H9 (cell line): Measurements from ENCODE around the gene FRMD4B. TPM values are rescaled to one million over a fixed set of nuclear protein-coding genes. Genes with fewer than 3 reads are reported as not detected.

Source experiments
- DNase-seq: peaks from one replicate; pipeline ENCODE4 v3.0.0-alpha.2; 2017
- H2AFZ ChIP-seq: one replicate; pipeline ENCODE4 v1.6.1; 2013; ENCODE audit warnings: mild to moderate bottlenecking, low read length, control low read depth, moderate library complexity
- H2AK5ac ChIP-seq: 2 replicates; pipeline ENCODE4 v1.6.1; 2013; ENCODE audit warnings: low read length, control low read depth, mixed read lengths; ENCODE audit not compliant: insufficient read length
- H2BK120ac ChIP-seq: one replicate; pipeline ENCODE4 v1.6.1; 2013; ENCODE audit warnings: low read depth, mild to moderate bottlenecking, low read length, control low read depth, inconsistent platforms; ENCODE audit not compliant: poor library complexity, severe bottlenecking
- H2BK12ac ChIP-seq: 2 replicates; pipeline ENCODE4 v1.6.1; 2013; ENCODE audit warnings: low read length, control low read depth, mixed read lengths, low read depth; ENCODE audit not compliant: insufficient read length
- H2BK15ac ChIP-seq: 2 replicates; pipeline ENCODE4 v1.6.1; 2013; ENCODE audit warnings: low read depth, low read length, control low read depth
- H2BK20ac ChIP-seq: one replicate; pipeline ENCODE4 v1.6.1; 2013; ENCODE audit warnings: low read depth, mild to moderate bottlenecking, low read length, control low read depth, inconsistent platforms; ENCODE audit not compliant: poor library complexity, severe bottlenecking
- H2BK5ac ChIP-seq: 2 replicates; pipeline ENCODE4 v1.6.1; 2013; ENCODE audit warnings: low read length, control low read depth, mixed read lengths; ENCODE audit not compliant: insufficient read length
- H3K14ac ChIP-seq: 2 replicates; pipeline ENCODE4 v1.6.1; 2013; ENCODE audit warnings: low read length, control low read depth; ENCODE audit not compliant: insufficient read depth
- H3K18ac ChIP-seq: 2 replicates; pipeline ENCODE4 v1.6.1; 2013; ENCODE audit warnings: low read depth, mild to moderate bottlenecking, mixed read lengths, low read length, control low read depth; ENCODE audit not compliant: insufficient read length
- H3K23ac ChIP-seq: 2 replicates; pipeline ENCODE4 v1.6.1; 2013; ENCODE audit warnings: low read length, control low read depth, mixed read lengths, low read depth; ENCODE audit not compliant: insufficient read length
- H3K23me2 ChIP-seq: 2 replicates; pipeline ENCODE4 v1.6.1; 2013; ENCODE audit warnings: low read depth, mild to moderate bottlenecking, mixed read lengths, low read length, control low read depth; ENCODE audit not compliant: insufficient read length, poor library complexity, severe bottlenecking
- H3K27ac ChIP-seq: 2 replicates; pipeline ENCODE4 v1.5.1; 2013; ENCODE audit warnings: low read length, control low read depth, mixed read lengths, low read depth; ENCODE audit not compliant: insufficient read length
- H3K27me3 ChIP-seq: 2 replicates; pipeline ENCODE4 v1.6.1; 2013; ENCODE audit warnings: low read length, control low read depth, inconsistent platforms; ENCODE audit not compliant: insufficient read depth
- H3K4ac ChIP-seq: 2 replicates; pipeline ENCODE4 v1.6.1; 2013; ENCODE audit warnings: low read depth, mild to moderate bottlenecking, control low read depth, inconsistent platforms, low read length, moderate library complexity
- H3K4me1 ChIP-seq: 2 replicates; pipeline ENCODE4 v1.6.1; 2013; ENCODE audit warnings: low read length, control low read depth, inconsistent platforms; ENCODE audit not compliant: insufficient read depth
- H3K4me2 ChIP-seq: 2 replicates; pipeline ENCODE4 v1.6.1; 2013; ENCODE audit warnings: low read length, control low read depth, mixed read lengths; ENCODE audit not compliant: insufficient read length, insufficient read depth
- H3K56ac ChIP-seq: 2 replicates; pipeline ENCODE4 v1.6.1; 2013; ENCODE audit warnings: low read depth, mild to moderate bottlenecking, mixed read lengths, low read length, control low read depth; ENCODE audit not compliant: insufficient read length
- H3K79me1 ChIP-seq: 2 replicates; pipeline ENCODE4 v1.6.1; 2013; ENCODE audit warnings: low read depth, mild to moderate bottlenecking, moderate library complexity, low read length, control low read depth, inconsistent platforms; ENCODE audit not compliant: insufficient read depth, poor library complexity, severe bottlenecking
- H3K79me2 ChIP-seq: 2 replicates; pipeline ENCODE4 v1.6.1; 2013; ENCODE audit warnings: low read length, control low read depth, inconsistent platforms; ENCODE audit not compliant: insufficient read depth
- H3K9ac ChIP-seq: 2 replicates; pipeline ENCODE4 v1.6.1; 2013; ENCODE audit warnings: low read length, control low read depth, mixed read lengths; ENCODE audit not compliant: insufficient read length; ENCODE audit errors: extremely low read depth
- H3K9me3 ChIP-seq: one replicate; pipeline ENCODE4 v1.6.1; 2013; ENCODE audit warnings: low read depth, low read length, inconsistent platforms; ENCODE audit not compliant: control insufficient read depth
- H3T11ph ChIP-seq: one replicate; pipeline ENCODE4 v1.6.1; 2013; ENCODE audit warnings: mild to moderate bottlenecking, low read length, control low read depth, inconsistent platforms
- H4K20me1 ChIP-seq: one replicate; pipeline ENCODE4 v1.6.1; 2013; ENCODE audit not compliant: control insufficient read depth, insufficient read length, insufficient read depth
- H4K5ac ChIP-seq: 2 replicates; pipeline ENCODE4 v1.6.1; 2013; ENCODE audit warnings: low read depth, mild to moderate bottlenecking, mixed read lengths, low read length, control low read depth; ENCODE audit not compliant: insufficient read length
- H4K8ac ChIP-seq: replicated peaks from 2 replicates; pipeline ENCODE4 v1.6.1; 2013; ENCODE audit warnings: low read length, control low read depth, mixed read lengths, low read depth; ENCODE audit not compliant: insufficient read length
- H4K91ac ChIP-seq: 2 replicates; pipeline ENCODE4 v1.6.1; 2013; ENCODE audit warnings: low read depth, mild to moderate bottlenecking, moderate library complexity, mixed read lengths, low read length, control low read depth; ENCODE audit not compliant: insufficient read length
- H3K27ac Mint-ChIP-seq, 3 experiments: 2 replicates in 2 of 3; 3 replicates in 1 of 3; pipeline ENCODE4 v1.8.0; 2020 to 2021; ENCODE audit warnings: mixed read lengths in 3 of 3, mild to moderate bottlenecking in 1 of 3, moderate library complexity in 1 of 3
- H3K27me3 Mint-ChIP-seq: 2 replicates; pipeline ENCODE4 v1.8.0; 2021; ENCODE audit warnings: low read depth, mild to moderate bottlenecking, moderate library complexity, mixed read lengths
- H3K36me3 Mint-ChIP-seq, 3 experiments: 2 replicates in 2 of 3; 3 replicates in 1 of 3; pipeline ENCODE4 v1.8.0; 2020 to 2021; ENCODE audit warnings: low read depth in 3 of 3, mixed read lengths in 3 of 3; ENCODE audit not compliant: insufficient read depth in 1 of 3
- H3K4me1 Mint-ChIP-seq, 2 experiments: 2 replicates each; pipeline ENCODE4 v1.8.0; 2020; ENCODE audit warnings: mixed read lengths in 2 of 2
- H3K4me3 Mint-ChIP-seq, 2 experiments: 2 replicates in 1 of 2; 3 replicates in 1 of 2; pipeline ENCODE4 v1.8.0; 2020 to 2021; ENCODE audit warnings: mild to moderate bottlenecking in 2 of 2, mixed read lengths in 2 of 2, moderate library complexity in 1 of 2
- H3K9me3 Mint-ChIP-seq, 2 experiments: 2 replicates in 1 of 2; 3 replicates in 1 of 2; pipeline ENCODE4 v1.8.0; 2020; ENCODE audit warnings: mild to moderate bottlenecking in 2 of 2, mixed read lengths in 2 of 2, moderate library complexity in 1 of 2
- WGBS: extraction: QIAGEN DNeasy Blood & Tissue Kit; methylation state at CpG from one replicate; pipeline ENCODE4 v1.1.7; 2013; ENCODE audit warnings: missing lambda C conversion rate, low lambda C conversion rate, mixed read lengths; ENCODE audit not compliant: insufficient read length; ENCODE audit errors: extremely low coverage; 5-methylcytosine and 5-hydroxymethylcytosine counted together
- total RNA-seq: library from RNA; stranded (reverse); gene quantifications from 2 replicates; pipeline ENCODE4 v1.2.1, GENCODE V29; 2021
- TF ChIP-seq, protein P1 (sequence below): fragments of 200-600 bp; sonication (generic); conservative IDR thresholded peaks from 3 replicates; pipeline ENCODE4 v1.8.0; 2021; ENCODE audit warnings: antibody characterized with exemption, mild to moderate bottlenecking

The FRMD4B gene
- total RNA-seq, 1 experiment from 2014 or later = 3.4 TPM

DNA sequence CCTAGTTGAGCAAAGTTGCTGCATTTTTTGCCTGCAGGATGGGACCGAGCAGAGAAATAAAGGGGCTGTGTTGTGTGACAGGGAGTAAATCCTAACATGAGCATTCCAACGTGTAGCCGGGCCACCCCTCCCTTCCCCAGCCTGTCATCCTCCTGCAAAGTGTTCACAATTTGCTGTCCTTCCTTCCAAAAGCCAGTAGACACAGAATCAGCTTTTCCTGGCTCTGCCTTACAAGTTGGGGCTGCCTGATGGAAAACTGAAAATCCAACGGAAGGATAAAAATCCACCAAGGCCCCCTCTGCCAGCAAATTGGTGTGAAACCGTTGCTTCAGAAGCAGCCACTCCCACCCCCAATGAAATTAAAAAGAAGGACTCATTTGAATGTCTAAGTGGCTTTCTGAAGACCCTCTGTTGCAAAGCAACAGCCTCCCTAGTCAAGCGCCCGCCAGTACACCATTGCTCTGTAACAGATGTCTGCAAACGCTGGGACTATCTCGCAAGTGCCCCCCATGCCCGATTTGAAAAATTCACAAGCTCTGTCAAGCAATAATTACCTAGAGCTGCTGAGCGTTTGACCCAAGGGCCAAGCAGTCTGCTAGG, 665 bp downstream of the FRMD4B start:
- Histone ChIP-seq H4K20me1 (no peaks in the 10 kb centered on the region), H3K56ac (no peak overlapping the region), H2BK5ac (no peak overlapping the region), H3K9ac (no peak overlapping the region), H4K5ac (no peak overlapping the region), H4K91ac (no peak overlapping the region), H2BK15ac (no peak overlapping the region), H2AK5ac (no peak overlapping the region), H3K14ac (no peak overlapping the region), H3K4ac (no peak overlapping the region), H3K4me2 (peak overlapping the region; percentile 81), H3K79me2 (no peaks in the 10 kb centered on the region), H3K18ac (no peak overlapping the region), H3T11ph (no peak overlapping the region), H2BK120ac (no peak overlapping the region), H4K8ac (no peak overlapping the region), H3K4me1 (no peaks in the 10 kb centered on the region), H3K27ac (no peak overlapping the region), H3K79me1 (no peaks in the 10 kb centered on the region), H2BK20ac (no peak overlapping the region), H3K27me3 (peaks cover 5% of the 10 kb centered on the region; the same call in 1 of the 2 replicates), H3K9me3 (no peaks in the 10 kb centered on the region), H3K23ac (no peak overlapping the region), H3K23me2 (peaks cover 14% of the 10 kb centered on the region), H2AFZ (no peak overlapping the region), H2BK12ac (no peak overlapping the region)
- H3K27me3 Mint-ChIP-seq = peaks cover 47% of the 10 kb centered on the region
- WGBS = no CpG with 5 or more reads among the region's 11 CpGs
- no peaks in the 10 kb centered on the region for H3K36me3 Mint-ChIP-seq
- H3K4me3 Mint-ChIP-seq = peak overlapping the region; percentile 58 to 83
- peak overlapping the region in 1 of 3 experiments; percentile 52; a peak in 1 of 7 replicates for H3K27ac Mint-ChIP-seq
- H3K4me1 Mint-ChIP-seq = peaks cover 14 to 22% of the 10 kb centered on the region in 2 experiments
- DNase-seq = no peak
- TF ChIP-seq, protein P1, sequence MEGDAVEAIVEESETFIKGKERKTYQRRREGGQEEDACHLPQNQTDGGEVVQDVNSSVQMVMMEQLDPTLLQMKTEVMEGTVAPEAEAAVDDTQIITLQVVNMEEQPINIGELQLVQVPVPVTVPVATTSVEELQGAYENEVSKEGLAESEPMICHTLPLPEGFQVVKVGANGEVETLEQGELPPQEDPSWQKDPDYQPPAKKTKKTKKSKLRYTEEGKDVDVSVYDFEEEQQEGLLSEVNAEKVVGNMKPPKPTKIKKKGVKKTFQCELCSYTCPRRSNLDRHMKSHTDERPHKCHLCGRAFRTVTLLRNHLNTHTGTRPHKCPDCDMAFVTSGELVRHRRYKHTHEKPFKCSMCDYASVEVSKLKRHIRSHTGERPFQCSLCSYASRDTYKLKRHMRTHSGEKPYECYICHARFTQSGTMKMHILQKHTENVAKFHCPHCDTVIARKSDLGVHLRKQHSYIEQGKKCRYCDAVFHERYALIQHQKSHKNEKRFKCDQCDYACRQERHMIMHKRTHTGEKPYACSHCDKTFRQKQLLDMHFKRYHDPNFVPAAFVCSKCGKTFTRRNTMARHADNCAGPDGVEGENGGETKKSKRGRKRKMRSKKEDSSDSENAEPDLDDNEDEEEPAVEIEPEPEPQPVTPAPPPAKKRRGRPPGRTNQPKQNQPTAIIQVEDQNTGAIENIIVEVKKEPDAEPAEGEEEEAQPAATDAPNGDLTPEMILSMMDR = no peak
- no peaks in the 10 kb centered on the region for H3K9me3 Mint-ChIP-seq
